Measurements from ENCODE around the gene CD96. TPM values are rescaled to one million over a fixed set of nuclear protein-coding genes. Genes with fewer than 3 reads are reported as not detected.

Gene CD96
- total RNA-seq, 6 experiments from 2014 or later = 0.31 to 1.3 (median 0.79) TPM

DNA sequence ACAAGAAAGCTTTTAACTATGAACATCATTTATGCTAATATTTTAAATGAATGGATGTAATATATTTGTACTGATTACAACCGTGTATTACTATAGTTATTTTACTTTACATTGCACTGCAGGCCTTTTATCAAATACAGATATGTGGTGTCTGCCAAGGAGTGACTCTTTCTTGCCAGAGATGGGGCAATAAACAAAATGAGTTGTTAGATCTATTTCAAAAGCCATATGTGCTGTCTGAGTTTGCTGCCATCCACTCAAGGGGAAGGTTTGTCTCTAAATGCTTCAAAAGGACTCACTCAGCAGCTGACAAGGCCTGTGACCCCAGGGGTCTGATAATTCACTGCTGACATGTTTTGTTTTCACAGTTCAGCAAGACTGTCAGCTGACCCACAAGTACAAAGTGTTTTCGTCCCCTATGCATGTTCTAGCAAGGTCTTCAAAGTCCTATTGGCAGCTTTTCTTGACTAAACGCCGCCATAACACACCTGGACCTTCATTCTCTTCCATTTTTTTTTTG lies 94.4 kb downstream of the CD96 start:
- intact Hi-C loops (cut with DNase I) = no loop called here
- Histone ChIP-seq H3K27ac (no peak overlapping the region), H3K27me3 (no peaks in the 10 kb centered on the region), H3K9me3 (no peaks in the 10 kb centered on the region), H3K36me3 (no peaks in the 10 kb centered on the region), H3K4me3 (no peak overlapping the region), H3K4me1 (no peaks in the 10 kb centered on the region)
- TF ChIP-seq, protein P1, sequence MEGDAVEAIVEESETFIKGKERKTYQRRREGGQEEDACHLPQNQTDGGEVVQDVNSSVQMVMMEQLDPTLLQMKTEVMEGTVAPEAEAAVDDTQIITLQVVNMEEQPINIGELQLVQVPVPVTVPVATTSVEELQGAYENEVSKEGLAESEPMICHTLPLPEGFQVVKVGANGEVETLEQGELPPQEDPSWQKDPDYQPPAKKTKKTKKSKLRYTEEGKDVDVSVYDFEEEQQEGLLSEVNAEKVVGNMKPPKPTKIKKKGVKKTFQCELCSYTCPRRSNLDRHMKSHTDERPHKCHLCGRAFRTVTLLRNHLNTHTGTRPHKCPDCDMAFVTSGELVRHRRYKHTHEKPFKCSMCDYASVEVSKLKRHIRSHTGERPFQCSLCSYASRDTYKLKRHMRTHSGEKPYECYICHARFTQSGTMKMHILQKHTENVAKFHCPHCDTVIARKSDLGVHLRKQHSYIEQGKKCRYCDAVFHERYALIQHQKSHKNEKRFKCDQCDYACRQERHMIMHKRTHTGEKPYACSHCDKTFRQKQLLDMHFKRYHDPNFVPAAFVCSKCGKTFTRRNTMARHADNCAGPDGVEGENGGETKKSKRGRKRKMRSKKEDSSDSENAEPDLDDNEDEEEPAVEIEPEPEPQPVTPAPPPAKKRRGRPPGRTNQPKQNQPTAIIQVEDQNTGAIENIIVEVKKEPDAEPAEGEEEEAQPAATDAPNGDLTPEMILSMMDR (IDR thresholded peaks at IDR 0.05) = no peak
- TF ChIP-seq POLR2A (IDR thresholded peaks at IDR 0.05) = no peak
- DNase-seq (no peak), ATAC-seq (no peak)
- WGBS (ENCODE audit: insufficient coverage, low coverage, low lambda C conversion rate, missing lambda C conversion rate) = 65% methylated on average over 4 of the region's 4 CpGs

DNA sequence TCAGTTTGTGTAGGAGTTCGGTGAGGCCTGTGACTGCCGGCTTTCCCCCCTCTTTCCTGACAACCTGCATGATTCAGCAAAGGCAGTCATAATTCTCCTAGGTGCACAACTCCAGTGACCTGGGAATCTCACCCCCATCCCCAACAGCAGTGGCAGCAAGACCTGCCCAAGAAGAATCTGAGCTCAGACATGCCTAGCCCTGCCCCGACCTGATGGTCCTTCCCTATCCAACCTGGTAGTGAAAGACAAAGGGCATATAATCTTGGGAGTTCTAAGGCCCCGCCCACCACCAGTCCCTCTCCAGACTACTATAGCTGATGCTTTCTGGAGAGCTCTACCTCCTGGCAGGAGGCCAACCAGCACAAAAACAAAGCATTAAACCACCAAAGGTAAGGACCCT lies 97.3 kb downstream of the CD96 start:
- no peak for ATAC-seq
- no peaks in the 10 kb centered on the region for H3K27me3 ChIP-seq
- no CpG with 5 or more reads among the region's 4 CpGs for WGBS (ENCODE audit: insufficient coverage, low coverage, low lambda C conversion rate, missing lambda C conversion rate)

DNA sequence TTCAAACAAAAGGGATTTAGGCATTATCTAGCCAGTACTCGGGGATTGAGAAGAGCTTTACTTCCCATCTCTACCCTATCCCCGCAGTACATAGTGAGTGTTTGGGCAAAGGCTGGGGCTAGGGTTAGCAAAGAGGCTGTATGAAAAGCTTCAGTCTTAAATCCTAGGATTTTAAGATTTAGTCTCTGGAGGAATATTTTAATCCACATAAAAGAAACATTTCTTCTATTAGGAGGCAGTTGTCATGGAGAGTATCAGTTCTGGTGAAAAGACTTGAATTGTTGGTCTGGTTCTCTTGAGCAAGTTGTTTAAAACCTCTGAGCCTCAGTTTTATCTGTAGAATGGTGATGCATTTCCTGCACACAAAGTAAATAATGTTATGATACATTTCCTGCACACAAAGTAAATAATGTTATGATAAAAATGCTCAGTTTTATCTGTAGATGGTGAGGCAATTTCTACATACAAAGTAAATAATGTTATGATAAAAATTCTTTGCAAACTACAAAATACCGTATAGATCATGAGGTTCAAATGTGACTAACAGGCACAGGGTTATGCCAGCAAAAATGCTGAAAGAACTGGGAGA lies 107.1 kb downstream of the CD96 start:
- H3K27ac ChIP-seq = no peak overlapping the region
- intact Hi-C loops (cut with DNase I) = no loop called here
- 56% methylated on average over 3 of the region's 3 CpGs for WGBS (ENCODE audit: insufficient coverage, low coverage, low lambda C conversion rate, missing lambda C conversion rate)
- DNase-seq (no peak), ATAC-seq (no peak)
- no peaks in the 10 kb centered on the region for H3K36me3 ChIP-seq
- TF ChIP-seq, protein P1 (IDR thresholded peaks at IDR 0.05) = no peak
- TF ChIP-seq POLR2A (IDR thresholded peaks at IDR 0.05) = no peak
- H3K9me3 ChIP-seq = no peaks in the 10 kb centered on the region
- no peak overlapping the region for H3K4me3 ChIP-seq
- no peaks in the 10 kb centered on the region for H3K27me3 ChIP-seq
- H3K4me1 ChIP-seq = no peaks in the 10 kb centered on the region

More for the DNA sequence above, 97.3 kb downstream of the CD96 start:
- Histone ChIP-seq H3K4me3 (no peak overlapping the region), H3K36me3 (no peaks in the 10 kb centered on the region), H3K9me3 (no peaks in the 10 kb centered on the region), H3K4me1 (no peaks in the 10 kb centered on the region), H3K27ac (no peak overlapping the region)
- TF ChIP-seq, protein P1 (IDR thresholded peaks at IDR 0.05) = no peak
- no peak for TF ChIP-seq POLR2A (IDR thresholded peaks at IDR 0.05)
- intact Hi-C loops (cut with DNase I) = no loop called here
- no peak for DNase-seq

DNA sequence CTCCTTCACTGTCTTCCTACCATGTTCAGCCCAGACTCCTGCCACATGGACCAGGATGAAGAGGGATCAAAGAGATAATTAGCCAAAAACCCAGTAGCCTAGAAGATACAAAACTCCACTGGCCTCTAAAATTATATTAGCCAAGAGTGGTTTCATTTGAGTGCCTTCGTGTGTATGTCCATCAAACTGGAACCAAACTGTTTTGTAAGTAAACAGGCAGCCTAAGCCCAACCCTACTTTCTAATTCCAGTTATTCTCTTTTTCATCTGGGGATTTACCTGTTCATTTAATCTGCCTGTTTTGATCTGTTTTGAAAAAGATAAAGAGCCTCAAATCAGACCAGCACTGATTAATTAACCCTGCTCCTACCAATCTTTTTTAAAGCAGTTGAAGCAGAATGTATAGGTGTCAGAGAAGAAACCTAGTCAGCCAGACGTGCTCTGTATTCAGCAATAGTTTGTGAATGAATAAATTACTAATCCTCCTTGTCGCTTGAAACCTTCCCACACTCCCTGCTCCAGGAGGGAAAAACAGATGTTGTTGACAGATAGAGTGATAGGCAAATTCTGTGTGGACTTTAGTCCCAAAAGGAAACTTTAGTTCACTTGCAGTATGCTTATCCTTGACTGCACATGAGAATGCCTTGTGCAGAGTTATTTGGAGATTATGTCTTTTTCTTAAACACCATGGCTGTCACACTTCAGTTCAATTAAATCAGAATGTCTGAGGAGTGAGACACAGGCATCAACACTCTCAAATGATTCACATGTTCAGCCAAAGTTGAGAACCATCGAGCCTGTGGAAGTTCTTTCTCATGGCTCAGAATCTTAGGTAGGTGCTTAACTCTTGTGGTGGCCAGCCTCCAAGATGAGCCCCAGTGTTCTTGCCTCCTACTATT lies 108.6 kb downstream of the CD96 start:
- Histone ChIP-seq H3K36me3 (no peaks in the 10 kb centered on the region), H3K4me3 (no peak overlapping the region), H3K9me3 (no peaks in the 10 kb centered on the region), H3K4me1 (no peaks in the 10 kb centered on the region), H3K27me3 (no peaks in the 10 kb centered on the region), H3K27ac (no peak overlapping the region)
- 46% methylated on average over 4 of the region's 4 CpGs for WGBS (ENCODE audit: insufficient coverage, low coverage, low lambda C conversion rate, missing lambda C conversion rate)
- TF ChIP-seq, protein P1 (IDR thresholded peaks at IDR 0.05) = no peak
- no peak for TF ChIP-seq POLR2A (IDR thresholded peaks at IDR 0.05)
- intact Hi-C loops (cut with DNase I) = no loop called here
- ATAC-seq (peak; percentile 35 to 76 (median 54)), DNase-seq (no peak)

All from right lobe of liver (tissue), 6 donors.